OCI-LY3 (cell line): ENCODE data around the gene PCED1A.
A peak's percentile ranks its signal among the peaks of the same experiment; 100 is the strongest.

ENCODE experiments used
- H2AFZ ChIP-seq: fragments of 200-600, 300-600 bp; shearing (Covaris generic); 2 replicates; pipeline ENCODE4 v1.6.0; 2014; ENCODE audit warnings: antibody characterized with exemption, low read depth, low read length
- H3K27ac ChIP-seq: fragments of 200-600, 300-600 bp; sonication (generic); 2 replicates; pipeline ENCODE4 v1.5.1; 2014; ENCODE audit warnings: mild to moderate bottlenecking, low read length, moderate library complexity, mixed read lengths
- H3K27me3 ChIP-seq: fragments of 200-600, 300-600 bp; sonication (generic); 2 replicates; pipeline ENCODE4 v1.6.1; 2014; ENCODE audit warnings: low read depth, low read length, mixed read lengths
- H3K36me3 ChIP-seq: fragments of 200-600, 300-600 bp; sonication (generic); replicated peaks from 2 replicates; pipeline ENCODE3; 2014; ENCODE audit warnings: low read depth, low read length, mixed read lengths
- H3K4me1 ChIP-seq: fragments of 300-600, 200-600 bp; sonication (generic); 2 replicates; pipeline ENCODE4 v1.6.1; 2014; ENCODE audit warnings: low read length, mixed read lengths
- H3K4me2 ChIP-seq: fragments of 200-600, 300-600 bp; sonication (generic); 2 replicates; pipeline ENCODE4 v1.6.1; 2014; ENCODE audit warnings: low read length, mixed read lengths
- H3K4me3 ChIP-seq: fragments of 300-600, 200-600 bp; sonication (generic); 2 replicates; pipeline ENCODE4 v1.5.1; 2014; ENCODE audit warnings: antibody characterized with exemption, mild to moderate bottlenecking, low read length, moderate library complexity
- H3K79me2 ChIP-seq: fragments of 300-600, 200-600 bp; shearing (Covaris generic); 2 replicates; pipeline ENCODE4 v1.6.1; 2014; ENCODE audit warnings: mild to moderate bottlenecking, low read length, mixed read lengths
- H3K9ac ChIP-seq: fragments of 300-600, 200-600 bp; shearing (Covaris generic); 2 replicates; pipeline ENCODE4 v1.6.0; 2014; ENCODE audit warnings: mild to moderate bottlenecking, low read length, moderate library complexity
- H3K9me3 ChIP-seq: fragments of 200-600, 300-600 bp; shearing (Covaris generic); 2 replicates; pipeline ENCODE4 v1.6.1; 2014; ENCODE audit warnings: low read length, mixed read lengths; ENCODE audit not compliant: insufficient read depth
- H4K20me1 ChIP-seq: fragments of 200-600, 300-600 bp; sonication (generic); 2 replicates; pipeline ENCODE4 v1.6.1; 2016; ENCODE audit warnings: low read length, mixed read lengths; ENCODE audit not compliant: insufficient read depth
- EZH2phosphoT487 ChIP-seq: fragments of 200-600 bp; shearing (Covaris generic); IDR thresholded peaks from 2 replicates; pipeline ENCODE4 v1.6.1; 2018; ENCODE audit warnings: antibody characterized with exemption, mixed run types, low read depth
- TF ChIP-seq, protein P1 (sequence below): fragments of 200-600, 300-600 bp; sonication (generic); IDR thresholded peaks from 2 replicates; pipeline ENCODE4 v1.5.1; 2014; ENCODE audit warnings: antibody characterized with exemption, low read length, low read depth

The PCED1A gene

GRCh38 chr20:2840138-2840966 lies at the start of gene PCED1A, which contains the start of gene VPS16:
PCED1A (minus strand) TSS chr20:2840655; CDS start chr20:2839912, 743 bp downstream.
VPS16 (plus strand) TSS chr20:2840745; CDS start chr20:2840775, 30 bp downstream.
- peak within 1 kb of the TSS; percentile 80 for H2AFZ ChIP-seq
- H3K4me3 ChIP-seq: peak within 1 kb of the TSS; percentile 83
- peak within 1 kb of the TSS; percentile 36 for H3K27ac ChIP-seq
- TF ChIP-seq, protein P1, sequence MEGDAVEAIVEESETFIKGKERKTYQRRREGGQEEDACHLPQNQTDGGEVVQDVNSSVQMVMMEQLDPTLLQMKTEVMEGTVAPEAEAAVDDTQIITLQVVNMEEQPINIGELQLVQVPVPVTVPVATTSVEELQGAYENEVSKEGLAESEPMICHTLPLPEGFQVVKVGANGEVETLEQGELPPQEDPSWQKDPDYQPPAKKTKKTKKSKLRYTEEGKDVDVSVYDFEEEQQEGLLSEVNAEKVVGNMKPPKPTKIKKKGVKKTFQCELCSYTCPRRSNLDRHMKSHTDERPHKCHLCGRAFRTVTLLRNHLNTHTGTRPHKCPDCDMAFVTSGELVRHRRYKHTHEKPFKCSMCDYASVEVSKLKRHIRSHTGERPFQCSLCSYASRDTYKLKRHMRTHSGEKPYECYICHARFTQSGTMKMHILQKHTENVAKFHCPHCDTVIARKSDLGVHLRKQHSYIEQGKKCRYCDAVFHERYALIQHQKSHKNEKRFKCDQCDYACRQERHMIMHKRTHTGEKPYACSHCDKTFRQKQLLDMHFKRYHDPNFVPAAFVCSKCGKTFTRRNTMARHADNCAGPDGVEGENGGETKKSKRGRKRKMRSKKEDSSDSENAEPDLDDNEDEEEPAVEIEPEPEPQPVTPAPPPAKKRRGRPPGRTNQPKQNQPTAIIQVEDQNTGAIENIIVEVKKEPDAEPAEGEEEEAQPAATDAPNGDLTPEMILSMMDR: no peak
- TF ChIP-seq EZH2phosphoT487: no peak
- no peaks in the 10 kb centered on the region for H3K9me3 ChIP-seq
- H3K9ac ChIP-seq: peak within 1 kb of the TSS; percentile 60
- H3K36me3 ChIP-seq: peaks cover 8% of the 10 kb centered on the region
- H3K79me2 ChIP-seq: peaks cover 8% of the 10 kb centered on the region
- H4K20me1 ChIP-seq: no peaks in the 10 kb centered on the region
- H3K4me1 ChIP-seq: peaks cover 8% of the 10 kb centered on the region
- H3K4me2 ChIP-seq: peak within 1 kb of the TSS; percentile 94
- H3K27me3 ChIP-seq: no peaks in the 10 kb centered on the region

- no peak overlapping the region for H3K4me3 ChIP-seq
Observed at GRCh38 chr20:2889797-2890196, 49.3 kb upstream of the PCED1A start.

GRCh38 chr20:2889209-2889608 lies 48.8 kb upstream of the PCED1A start:
- TF ChIP-seq EZH2phosphoT487: no peak
- TF ChIP-seq, protein P1: no peak
- Histone ChIP-seq H3K4me1 (peaks cover 11% of the 10 kb centered on the region), H4K20me1 (peaks cover 56% of the 10 kb centered on the region)

More at GRCh38 chr20:2889797-2890196, 49.3 kb upstream of the PCED1A start:
- no peak overlapping the region for H3K4me2 ChIP-seq
- no peak overlapping the region for H2AFZ ChIP-seq
- H3K9me3 ChIP-seq: no peaks in the 10 kb centered on the region
- H3K27ac ChIP-seq: no peak overlapping the region
- H3K36me3 ChIP-seq: peaks cover 14% of the 10 kb centered on the region
- no peak overlapping the region for H3K9ac ChIP-seq
- peaks cover 80% of the 10 kb centered on the region for H3K79me2 ChIP-seq
- TF ChIP-seq, protein P1: no peak
- no peak for TF ChIP-seq EZH2phosphoT487
- H4K20me1 ChIP-seq: peaks cover 55% of the 10 kb centered on the region
- H3K27me3 ChIP-seq: no peaks in the 10 kb centered on the region
- peaks cover 5% of the 10 kb centered on the region for H3K4me1 ChIP-seq

GRCh38 chr20:2888224-2888955 lies 47.9 kb upstream of the PCED1A start:
- Histone ChIP-seq H3K79me2 (peaks cover 81% of the 10 kb centered on the region), H3K9ac (no peak overlapping the region), H3K4me2 (no peak overlapping the region), H3K4me1 (peaks cover 15% of the 10 kb centered on the region), H3K9me3 (no peaks in the 10 kb centered on the region), H3K36me3 (peaks cover 9% of the 10 kb centered on the region), H3K27me3 (no peaks in the 10 kb centered on the region), H2AFZ (no peak overlapping the region), H4K20me1 (peaks cover 63% of the 10 kb centered on the region), H3K4me3 (no peak overlapping the region), H3K27ac (no peak overlapping the region)
- TF ChIP-seq EZH2phosphoT487: no peak
- TF ChIP-seq, protein P1: no peak

More at GRCh38 chr20:2889209-2889608, 48.8 kb upstream of the PCED1A start:
- Histone ChIP-seq H3K9ac (no peak overlapping the region), H2AFZ (no peak overlapping the region), H3K9me3 (no peaks in the 10 kb centered on the region), H3K4me2 (no peak overlapping the region), H3K36me3 (peaks cover 11% of the 10 kb centered on the region), H3K27me3 (no peaks in the 10 kb centered on the region), H3K4me3 (no peak overlapping the region), H3K79me2 (peaks cover 79% of the 10 kb centered on the region), H3K27ac (no peak overlapping the region)
